ENCODE data around the gene AGRP. TPM values are rescaled to one million over a fixed set of nuclear protein-coding genes. Genes with fewer than 3 reads are reported as not detected.

The AGRP gene
- not detected in 2 replicates for total RNA-seq

GRCh38 chr16:67483150-67483549, at the start of gene AGRP:
Gene AGRP, minus strand, starts transcription at chr16:67483547. Its CDS starts 149 bp downstream, at chr16:67483398.
- Histone ChIP-seq H3K36me3 (ENCODE audit: control insufficient read depth, insufficient read depth, low read length) (no peaks in the 10 kb centered on the region), H3K4me3 (ENCODE audit: low read depth, low read length) (no peak within 1 kb of the TSS), H3K27me3 (ENCODE audit: control insufficient read depth, insufficient read depth, low read length) (no peaks in the 10 kb centered on the region)
- no peak for DNase-seq (ENCODE audit: low read depth)
- no peak for TF ChIP-seq CTCF (IDR thresholded peaks at IDR 0.05; ENCODE audit: insufficient read depth, low read length, poor library complexity, severe bottlenecking)

GRCh38 chr16:67531247-67531646, 47.9 kb upstream of the AGRP start:
- Histone ChIP-seq H3K36me3 (ENCODE audit: control insufficient read depth, insufficient read depth, low read length) (no peaks in the 10 kb centered on the region), H3K27me3 (ENCODE audit: control insufficient read depth, insufficient read depth, low read length) (no peaks in the 10 kb centered on the region), H3K4me3 (ENCODE audit: low read depth, low read length) (no peak overlapping the region)
- no peak for DNase-seq (ENCODE audit: low read depth)
- no peak for TF ChIP-seq CTCF (IDR thresholded peaks at IDR 0.05; ENCODE audit: insufficient read depth, low read length, poor library complexity, severe bottlenecking)

GRCh38 chr16:67530013-67530939, 46.9 kb upstream of the AGRP start:
- no peak for TF ChIP-seq CTCF (IDR thresholded peaks at IDR 0.05; ENCODE audit: insufficient read depth, low read length, poor library complexity, severe bottlenecking)
- Histone ChIP-seq H3K36me3 (ENCODE audit: control insufficient read depth, insufficient read depth, low read length) (no peaks in the 10 kb centered on the region), H3K27me3 (ENCODE audit: control insufficient read depth, insufficient read depth, low read length) (no peaks in the 10 kb centered on the region), H3K4me3 (ENCODE audit: low read depth, low read length) (peak overlapping the region; percentile 80)
- DNase-seq (ENCODE audit: low read depth) = peak; percentile 48

- no peak for DNase-seq (ENCODE audit: low read depth)
- H3K36me3 ChIP-seq (ENCODE audit: control insufficient read depth, insufficient read depth, low read length) = no peaks in the 10 kb centered on the region
- H3K27me3 ChIP-seq (ENCODE audit: control insufficient read depth, insufficient read depth, low read length) = no peaks in the 10 kb centered on the region
- no peak for TF ChIP-seq CTCF (IDR thresholded peaks at IDR 0.05; ENCODE audit: insufficient read depth, low read length, poor library complexity, severe bottlenecking)
- peak overlapping the region; percentile 80 for H3K4me3 ChIP-seq (ENCODE audit: low read depth, low read length)
These were observed 46.2 kb upstream of the AGRP start for GRCh38 chr16:67529582-67530012.

GRCh38 chr16:67528870-67529581, 45.7 kb upstream of the AGRP start:
- Histone ChIP-seq H3K4me3 (ENCODE audit: low read depth, low read length) (peak overlapping the region; percentile 80), H3K36me3 (ENCODE audit: control insufficient read depth, insufficient read depth, low read length) (no peaks in the 10 kb centered on the region), H3K27me3 (ENCODE audit: control insufficient read depth, insufficient read depth, low read length) (no peaks in the 10 kb centered on the region)
- TF ChIP-seq CTCF (IDR thresholded peaks at IDR 0.05; ENCODE audit: insufficient read depth, low read length, poor library complexity, severe bottlenecking) = no peak
- no peak for DNase-seq (ENCODE audit: low read depth)

Measured in kidney epithelial cell (primary cell).